HK-2 (cell line): ENCODE results near the gene TFCP2L1.
A peak's percentile ranks its signal among the peaks of the same experiment; 100 is the strongest.
"Not testable (repeated sequence)": the region's sequence is repeated elsewhere in the genome, so short reads cannot be mapped to it uniquely, and the experiment has no call there.

Experiments used
- DNase-seq: peaks from one replicate; pipeline ENCODE4 v3.0.0-alpha.2; 2018; ENCODE audit not compliant: unreplicated experiment

TFCP2L1 gene, protein sequence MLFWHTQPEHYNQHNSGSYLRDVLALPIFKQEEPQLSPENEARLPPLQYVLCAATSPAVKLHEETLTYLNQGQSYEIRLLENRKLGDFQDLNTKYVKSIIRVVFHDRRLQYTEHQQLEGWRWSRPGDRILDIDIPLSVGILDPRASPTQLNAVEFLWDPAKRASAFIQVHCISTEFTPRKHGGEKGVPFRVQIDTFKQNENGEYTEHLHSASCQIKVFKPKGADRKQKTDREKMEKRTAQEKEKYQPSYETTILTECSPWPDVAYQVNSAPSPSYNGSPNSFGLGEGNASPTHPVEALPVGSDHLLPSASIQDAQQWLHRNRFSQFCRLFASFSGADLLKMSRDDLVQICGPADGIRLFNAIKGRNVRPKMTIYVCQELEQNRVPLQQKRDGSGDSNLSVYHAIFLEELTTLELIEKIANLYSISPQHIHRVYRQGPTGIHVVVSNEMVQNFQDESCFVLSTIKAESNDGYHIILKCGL

DNA sequence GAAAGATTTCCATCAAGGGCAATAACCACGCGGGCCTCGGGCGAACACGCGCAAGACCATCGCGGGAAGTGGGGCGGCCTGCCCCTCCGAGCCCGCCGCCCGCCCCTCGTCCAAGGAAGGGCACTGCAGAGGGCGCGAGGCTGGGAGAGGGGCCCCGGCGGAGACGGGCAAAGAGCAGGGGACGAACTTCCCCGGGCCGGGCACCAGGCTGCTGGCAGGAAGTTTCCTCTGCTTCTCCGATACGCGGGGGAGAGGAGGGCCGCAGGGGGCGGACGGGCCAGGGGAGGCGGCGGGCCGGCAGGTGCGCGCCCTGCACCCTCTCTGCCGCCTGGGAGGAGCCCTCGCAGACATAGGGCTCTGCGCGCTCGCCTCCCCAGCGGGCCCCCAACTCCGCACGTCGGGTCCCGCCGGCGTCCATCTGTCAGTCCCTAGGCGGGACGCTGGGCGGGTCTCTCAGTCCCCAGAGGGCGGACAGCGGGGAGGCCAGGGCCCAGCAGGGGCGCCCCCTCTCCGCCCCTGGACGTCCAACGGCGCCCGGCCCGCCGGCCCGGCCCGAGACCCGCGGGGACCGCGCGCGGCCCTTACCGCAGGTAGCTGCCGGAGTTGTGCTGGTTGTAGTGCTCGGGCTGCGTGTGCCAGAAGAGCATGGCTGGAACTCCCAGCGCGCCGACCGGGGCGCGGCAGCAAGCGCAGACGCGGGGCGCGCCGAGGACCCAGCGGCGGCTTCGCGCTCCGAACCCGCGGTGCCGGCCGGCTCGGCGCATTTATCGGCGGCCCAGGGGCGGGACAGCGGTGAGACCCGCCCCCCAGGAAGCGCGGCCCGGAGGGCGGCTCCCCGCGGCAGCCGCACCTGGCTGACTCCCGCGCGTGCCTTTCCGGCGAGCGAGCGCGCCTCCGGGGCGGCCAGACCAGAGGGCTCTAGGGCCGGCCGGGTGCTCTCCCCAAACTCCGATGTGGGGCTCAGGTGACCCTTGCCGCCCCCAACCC, at the start of gene TFCP2L1:
TFCP2L1 (minus strand) TSS at position 740 of the 987 bp plus-strand sequence; CDS start at position 647, 93 bp downstream.
- peak; percentile 27 for DNase-seq

DNA sequence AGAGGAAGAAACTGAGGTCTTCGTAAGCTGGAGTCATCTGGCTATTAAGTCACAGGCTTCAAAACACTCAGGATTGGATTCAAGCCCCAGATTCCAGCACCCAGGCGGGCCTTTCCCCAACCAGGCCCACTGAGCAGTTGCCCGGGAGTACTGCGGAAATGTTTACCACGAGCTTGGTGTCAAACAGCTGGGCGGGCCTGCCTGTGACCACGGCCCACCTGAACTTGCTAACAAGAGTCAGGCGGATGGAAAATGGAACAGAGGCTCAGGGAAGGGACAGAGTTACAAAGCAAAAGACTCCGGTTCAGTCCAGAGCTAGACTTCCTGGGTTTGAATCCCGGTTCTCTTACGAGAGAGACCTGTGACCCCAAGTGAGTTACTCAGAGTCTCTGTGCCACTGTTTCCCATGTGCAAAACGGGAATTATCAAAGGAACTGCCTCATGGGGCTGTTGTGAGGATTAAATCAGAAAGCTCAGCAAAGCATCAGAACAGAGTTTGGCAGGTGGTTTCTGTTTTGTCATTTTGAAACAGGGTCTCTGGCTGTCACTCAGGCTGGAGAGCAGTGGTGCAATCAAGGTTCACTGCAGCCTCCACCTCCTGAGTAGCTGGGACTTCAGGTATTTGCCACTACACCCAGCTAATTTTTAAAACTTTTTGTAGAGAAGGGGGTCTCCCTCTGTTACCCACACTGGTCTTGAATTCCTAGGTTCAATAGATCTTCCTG, 49.0 kb upstream of the TFCP2L1 start:
- no peak for DNase-seq

DNA sequence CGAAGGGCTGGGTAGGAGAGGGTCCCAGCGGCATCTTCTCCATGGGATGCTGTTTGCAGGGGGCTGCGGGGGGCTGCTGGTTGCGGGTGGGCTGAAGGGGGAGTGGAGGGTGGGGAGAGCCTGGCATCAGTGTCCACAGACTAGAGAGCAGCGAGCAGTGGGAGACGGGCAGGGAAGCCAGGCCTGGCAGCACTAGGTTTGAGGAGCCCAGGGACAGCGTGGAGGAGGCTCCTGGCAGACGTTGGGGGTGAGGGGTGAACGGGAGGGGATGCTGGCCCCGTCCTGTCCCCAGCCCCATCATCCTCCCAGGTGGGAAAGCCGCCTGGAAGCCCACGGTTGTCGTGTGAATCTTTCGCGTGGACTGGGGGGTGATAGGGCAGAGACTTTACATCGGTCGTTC, 48.2 kb upstream of the TFCP2L1 start:
- no peak for DNase-seq

DNA sequence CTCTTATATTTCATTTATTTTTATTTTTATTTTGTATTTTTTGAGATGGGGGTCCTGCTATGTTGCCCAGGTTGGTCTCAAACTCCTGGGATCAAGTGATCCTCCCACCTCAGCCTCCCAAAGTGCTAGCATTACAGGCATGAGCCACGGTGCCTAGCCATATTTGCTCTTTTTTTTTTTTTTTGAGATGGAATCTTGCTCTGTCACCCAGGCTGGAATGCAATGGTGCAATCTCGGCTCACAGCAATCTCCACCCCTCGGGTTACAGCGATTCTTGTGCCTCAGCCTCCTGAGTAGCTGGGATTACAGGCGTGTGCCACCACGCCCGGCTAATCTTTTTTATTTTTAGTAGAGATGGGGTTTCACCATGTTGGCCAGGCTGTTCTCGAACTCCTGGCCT, 46.3 kb upstream of the TFCP2L1 start:
- DNase-seq, result not testable (repeated sequence)

DNA sequence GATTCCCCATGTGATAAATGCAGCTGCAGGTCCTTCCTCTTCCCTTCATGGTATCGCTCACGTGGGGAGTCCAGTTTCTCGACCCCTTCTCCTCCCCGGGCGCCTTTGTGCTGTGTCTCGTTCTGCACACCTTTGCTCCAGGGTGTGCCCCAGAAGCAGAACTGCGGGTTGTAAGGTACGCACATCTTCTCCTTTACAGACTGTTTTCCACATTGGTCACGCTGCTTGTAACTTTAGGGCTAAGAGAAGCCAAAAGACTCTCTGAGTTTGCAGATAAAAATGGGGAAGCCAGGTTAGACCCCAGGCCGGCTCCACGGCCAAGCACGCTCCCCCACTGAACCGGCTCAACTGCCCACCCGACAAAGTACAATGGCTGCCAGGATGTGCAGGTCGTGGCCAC, 45.9 kb upstream of the TFCP2L1 start:
- DNase-seq, result no peak

DNA sequence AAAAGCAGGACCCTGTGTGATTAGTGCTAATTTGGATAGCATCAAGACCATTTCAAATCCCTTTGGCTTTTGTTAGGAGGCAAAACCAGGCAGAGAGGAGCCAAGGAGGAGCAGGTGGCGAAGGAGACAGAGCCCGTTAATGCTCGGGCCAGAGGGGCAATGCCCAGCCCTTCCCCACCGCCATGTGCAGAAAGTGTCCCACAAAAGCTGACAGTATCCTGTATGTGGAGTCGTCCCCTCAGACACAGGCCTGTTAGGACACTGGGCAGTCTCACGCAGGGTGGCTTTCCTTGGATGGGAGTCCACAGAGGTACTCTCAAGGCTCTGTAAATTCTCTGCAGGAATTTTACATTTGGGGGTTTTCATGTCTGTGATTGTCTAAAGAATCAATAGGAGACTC, 44.8 kb upstream of the TFCP2L1 start:
- no peak for DNase-seq

DNA sequence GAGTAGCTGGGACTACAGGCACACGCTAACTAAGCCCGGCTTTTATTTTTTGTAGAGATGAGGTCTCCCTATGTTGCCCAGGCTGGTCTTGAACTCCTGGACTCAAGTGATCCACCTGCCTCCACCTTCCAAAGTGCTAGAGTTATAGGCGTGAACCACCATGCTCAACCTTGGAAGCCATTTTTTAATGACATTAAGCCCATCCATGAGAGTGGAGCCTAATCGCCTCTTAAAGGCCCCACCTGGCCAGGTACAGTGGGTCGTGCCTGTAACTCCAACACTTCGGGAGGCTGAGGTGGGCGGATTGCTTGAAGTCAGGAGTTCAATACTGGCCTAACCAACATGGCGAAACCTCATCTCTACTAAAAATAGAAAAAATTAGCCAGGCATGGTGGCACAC, 41.6 kb upstream of the TFCP2L1 start:
- DNase-seq, result no peak

DNA sequence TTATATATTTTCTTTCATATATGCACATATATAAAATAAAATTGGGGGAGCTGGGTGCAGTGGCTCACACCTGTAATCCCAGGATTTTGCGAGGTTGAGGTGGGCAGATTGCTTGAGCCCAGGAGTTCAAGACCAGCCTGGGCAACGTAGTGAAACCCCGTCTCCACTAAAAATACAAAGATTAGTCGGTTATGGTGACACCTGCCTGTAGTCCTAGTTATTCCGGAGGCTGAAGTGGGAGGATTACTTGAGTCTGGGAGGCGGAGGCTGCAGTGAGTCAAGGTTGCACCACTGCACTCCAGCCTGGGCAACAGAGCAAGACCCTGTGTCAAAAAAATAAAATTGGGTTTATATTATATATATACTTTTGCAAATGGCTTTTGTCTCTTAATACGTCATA, 39.6 kb upstream of the TFCP2L1 start:
- DNase-seq, result no peak

DNA sequence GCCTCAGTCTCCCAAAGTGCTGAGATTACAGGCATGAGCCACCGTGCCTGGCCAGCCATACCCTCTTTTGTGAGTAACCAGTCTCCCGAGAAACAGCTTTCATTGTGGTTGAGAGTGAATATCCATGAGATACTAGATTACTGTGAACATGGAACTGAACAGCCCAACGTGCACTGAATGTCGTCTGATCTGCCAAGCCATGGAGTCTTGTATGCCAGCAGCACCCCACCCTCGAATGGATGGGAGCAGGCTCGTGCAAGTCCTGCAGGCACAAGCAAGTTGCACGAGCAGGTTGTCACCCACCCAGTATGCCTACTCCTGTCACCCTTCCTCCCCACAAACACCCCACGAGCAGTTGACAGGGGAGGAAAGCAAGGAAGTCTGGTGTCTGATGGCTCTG, 36.5 kb upstream of the TFCP2L1 start:
- no peak for DNase-seq

DNA sequence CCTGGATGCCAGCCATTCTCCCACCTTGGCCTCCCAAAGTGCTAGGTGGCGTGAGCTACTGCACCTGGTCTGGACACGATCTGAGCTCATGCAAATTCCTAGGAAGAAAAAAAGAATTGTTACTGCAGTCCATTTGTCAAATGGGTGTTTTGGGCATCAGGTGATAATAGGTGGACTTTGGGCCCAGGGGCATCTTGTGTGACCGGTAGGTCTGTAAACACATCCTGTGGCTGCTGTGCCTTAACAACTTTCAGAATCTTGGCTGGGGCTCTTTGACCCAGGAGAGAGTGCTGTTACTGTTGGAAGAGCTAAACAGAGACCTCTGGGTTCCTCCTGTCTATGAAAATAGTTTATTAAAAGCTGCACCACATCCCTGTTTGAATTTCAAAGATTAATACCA, 34.9 kb upstream of the TFCP2L1 start:
- no peak for DNase-seq

DNA sequence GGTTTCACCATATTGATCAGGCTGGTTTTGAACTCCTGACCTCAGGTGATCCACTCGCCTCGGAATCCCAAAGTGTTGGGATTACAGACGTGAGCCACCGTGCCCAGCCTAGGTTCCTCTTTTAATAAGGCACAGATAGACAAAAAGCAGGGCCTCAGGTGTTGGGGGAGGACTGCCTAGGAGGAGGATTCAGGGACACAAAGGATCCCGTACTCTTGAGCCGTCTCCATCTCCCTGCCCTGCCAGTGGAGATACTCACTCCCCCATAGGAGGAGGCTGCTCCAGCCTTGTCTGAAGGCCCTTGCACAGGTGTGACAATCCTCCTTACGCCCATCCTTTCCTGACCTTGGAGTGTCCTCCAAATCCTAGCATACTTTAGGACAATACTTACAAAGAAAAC, 32.0 kb upstream of the TFCP2L1 start:
- no peak for DNase-seq

DNA sequence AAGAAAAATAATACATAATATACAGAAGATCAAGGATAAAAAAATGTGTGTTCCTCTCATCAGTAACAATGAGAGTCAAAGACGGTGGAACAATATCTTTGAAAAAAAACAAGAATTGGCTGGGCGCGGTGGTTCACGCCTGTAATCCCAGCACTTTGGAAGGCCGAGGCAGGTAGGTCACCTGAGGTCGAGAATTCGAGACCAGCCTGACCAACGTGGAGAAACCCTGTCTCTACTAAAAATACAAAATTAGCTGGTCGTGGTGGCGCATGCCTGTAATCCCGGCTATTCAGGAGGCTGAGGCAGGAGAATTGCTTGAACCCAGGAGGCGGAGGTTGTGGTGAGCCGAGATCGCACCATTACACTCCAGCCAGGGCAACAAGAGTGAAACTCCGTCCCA, 28.7 kb upstream of the TFCP2L1 start:
- DNase-seq, result not testable (repeated sequence)

DNA sequence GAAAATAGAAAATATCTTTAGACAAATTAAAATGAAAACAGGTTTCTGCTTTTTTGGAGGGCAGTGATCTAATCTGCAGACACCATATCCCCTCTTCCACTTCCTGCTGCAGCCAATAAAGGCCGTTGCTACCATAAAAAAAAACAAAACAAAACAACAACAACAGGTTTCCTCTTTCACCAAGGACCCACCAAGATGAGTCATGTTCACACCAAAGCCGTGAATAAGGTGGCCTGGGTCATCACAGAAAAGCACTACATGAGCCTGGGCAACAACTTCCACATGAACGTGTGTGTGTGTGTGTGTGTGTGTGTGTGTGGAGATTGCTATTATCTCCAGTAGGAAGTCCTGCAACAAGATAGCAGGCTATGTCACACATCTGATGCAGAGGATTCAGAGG, 24.8 kb upstream of the TFCP2L1 start:
- DNase-seq, result no peak

DNA sequence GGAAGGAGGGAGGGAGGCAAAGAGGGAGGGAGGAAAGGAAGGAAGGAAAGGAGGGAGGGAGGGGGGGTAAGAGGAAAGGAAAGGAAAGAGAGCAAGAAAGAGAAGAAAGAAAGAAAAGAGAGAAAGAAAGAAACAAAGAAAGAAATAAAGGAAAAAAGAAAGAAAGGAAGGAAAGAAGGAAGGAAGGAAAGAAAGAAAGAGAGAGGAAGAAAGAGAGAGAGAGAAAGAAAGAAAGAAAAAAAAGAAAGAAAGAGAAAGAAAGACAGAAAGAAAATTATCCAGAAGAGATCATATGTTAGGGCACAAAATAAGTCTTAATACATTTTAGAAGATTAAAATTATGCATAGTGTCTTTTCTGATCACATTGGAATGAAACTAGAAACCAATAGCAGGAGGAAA, 24.3 kb upstream of the TFCP2L1 start:
- no peak for DNase-seq

DNA sequence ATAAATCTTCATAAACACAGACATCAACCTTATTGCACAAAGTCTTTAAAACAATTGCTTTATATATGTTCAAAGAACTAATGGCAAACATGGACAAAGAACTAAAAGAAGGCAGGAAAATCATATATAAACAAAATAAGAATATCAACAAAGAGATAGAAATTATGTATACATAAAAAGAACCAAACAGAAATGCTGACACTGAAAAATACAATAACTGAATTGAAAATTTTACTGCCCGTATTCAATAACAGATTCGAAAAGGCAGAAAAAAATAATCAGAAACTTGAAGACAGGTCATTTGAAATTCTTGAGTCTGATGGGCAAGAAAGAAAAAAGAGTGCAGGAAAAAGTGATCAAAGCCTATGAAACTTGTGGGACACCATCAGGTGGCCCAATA, 22.0 kb upstream of the TFCP2L1 start:
- DNase-seq, result no peak

DNA sequence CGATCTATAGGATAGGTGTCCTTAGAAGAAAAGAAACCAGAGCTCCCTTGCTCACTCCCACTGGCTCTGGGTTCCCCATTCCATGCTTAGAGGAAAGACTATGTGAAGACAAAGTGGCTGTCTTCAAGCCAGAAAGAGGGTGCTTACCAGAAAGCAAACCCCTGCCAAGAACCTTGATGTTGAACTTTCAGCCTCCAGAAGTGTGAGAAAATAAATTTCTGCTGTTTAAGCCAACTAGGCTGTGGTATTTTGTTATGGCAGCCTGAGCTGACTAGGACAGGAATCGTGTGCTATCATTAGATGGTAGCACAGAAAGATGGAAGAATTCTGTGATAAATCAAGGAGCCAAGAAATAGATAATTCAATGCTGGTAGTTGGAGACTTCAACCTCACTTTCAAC, 19.9 kb upstream of the TFCP2L1 start:
- DNase-seq, result no peak

DNA sequence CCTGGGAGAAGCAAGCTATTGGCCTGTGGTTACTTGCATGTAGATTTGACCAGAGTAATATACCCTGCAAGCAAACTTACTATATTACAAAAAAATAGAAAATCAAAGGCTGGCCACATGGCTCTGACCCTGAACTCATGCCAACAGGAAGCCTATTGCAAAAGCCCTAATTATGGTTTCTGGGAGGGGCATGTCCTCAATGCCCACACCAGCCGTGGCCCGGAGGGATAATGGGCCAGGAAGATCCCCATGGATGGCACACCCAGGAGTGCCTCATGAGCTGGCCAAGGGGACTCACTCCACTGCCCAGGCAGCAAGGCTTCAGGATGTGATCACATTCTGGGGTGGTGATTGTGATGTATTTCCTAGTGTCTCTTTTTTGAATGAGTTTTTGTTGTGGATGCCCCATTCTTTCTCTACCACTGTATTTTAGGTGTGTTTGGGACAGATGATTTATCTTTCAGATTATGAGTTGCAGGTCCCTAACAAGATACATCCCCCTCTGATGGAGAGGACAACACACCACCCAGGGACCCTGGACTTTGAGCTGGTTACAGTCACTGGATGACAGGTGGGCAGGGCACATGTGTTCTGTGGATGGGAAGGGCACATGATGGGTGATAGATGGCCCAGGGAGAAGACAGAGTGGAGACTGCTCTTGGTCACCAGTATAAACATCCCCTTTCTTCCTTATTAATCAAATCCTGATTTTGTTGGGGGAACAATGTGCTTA, 18.7 kb upstream of the TFCP2L1 start:
- DNase-seq, result no peak

DNA sequence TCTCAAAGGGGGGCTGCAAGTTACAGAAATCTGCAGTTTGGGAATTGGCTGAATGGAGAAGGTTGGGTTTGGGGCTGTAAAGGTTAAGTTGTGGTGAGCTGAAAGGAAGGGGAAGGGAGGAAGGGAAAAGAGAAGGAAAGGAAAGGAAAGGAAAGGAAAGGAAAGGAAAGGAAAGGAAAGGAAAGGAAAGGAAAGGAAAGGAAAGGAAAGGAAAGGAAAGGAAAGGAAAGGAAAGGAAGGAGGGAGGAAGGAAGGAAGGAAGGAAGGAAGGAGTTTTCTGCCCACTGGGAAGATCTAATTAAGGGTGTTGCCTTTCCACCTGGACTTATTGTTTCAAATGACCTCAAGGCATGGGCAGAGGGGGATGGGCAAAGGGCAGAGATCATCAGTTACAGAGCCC, 16.2 kb upstream of the TFCP2L1 start:
- not testable (repeated sequence) for DNase-seq

DNA sequence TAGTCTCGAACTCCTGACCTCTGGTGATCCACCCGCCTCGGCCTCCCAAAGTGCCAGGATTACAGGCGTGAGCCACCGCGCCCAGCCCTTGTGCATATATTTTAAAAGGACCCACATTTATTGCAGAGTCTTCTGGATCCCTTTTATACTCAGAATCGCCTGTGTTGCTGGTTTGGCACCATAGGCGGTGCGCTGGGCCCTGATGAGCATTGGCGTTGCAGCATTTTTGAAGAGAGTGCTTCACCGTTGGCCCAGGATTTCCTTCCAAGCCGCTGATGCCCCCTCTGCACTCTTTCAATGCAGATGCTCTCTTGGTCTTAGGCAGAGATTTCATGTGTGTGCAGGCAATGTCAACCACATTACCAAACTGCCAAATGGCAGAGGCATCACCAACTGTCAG, 13.5 kb upstream of the TFCP2L1 start:
- no peak for DNase-seq

DNA sequence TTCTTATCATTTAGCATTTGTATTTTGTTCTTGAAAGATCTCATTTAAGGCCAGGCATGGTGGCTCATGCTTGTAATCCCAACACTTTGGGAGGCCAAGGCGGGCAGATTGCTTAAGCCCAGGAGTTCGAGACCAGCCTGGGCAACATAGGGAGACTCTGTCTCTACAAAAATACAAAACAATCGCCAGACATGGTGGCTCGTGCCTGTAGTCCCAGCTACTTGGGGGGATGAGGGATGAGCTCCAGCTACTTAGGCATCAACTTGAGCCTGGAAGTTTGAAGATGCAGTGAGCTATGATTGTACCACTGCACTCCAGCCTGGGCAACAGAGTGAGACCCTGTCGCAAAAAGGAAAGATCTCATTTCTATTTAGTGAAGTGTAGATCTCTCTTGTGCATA, 12.9 kb upstream of the TFCP2L1 start:
- DNase-seq, result not testable (repeated sequence)

DNA sequence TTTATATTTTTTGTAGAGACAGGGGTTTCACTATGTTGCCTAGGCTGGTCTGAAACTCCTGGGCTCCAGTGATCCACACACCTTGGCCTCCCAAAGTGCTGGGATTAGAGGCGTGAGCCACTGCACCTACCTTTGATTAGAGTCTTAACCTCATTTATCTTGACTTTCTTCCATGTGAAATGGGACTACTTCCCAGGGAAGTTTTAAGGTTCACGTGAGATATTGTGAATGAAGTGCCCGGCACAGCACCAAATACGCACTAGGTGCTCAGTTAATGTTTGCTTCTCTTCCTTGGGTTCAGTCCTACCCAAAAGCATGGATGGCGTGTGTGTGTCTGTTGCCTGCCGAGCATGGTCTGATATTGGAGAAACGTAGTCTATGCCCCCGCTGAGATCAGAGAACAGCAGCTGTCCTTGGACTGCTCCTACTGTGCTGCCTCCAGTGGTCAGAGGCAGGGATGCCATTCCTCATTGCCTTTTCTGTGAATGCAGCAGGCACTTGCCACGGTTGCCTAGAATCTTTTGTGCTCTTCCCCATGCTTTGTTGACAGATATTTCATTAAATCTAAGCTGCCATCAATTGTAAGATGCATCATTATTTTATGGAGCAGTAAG, 12.3 kb upstream of the TFCP2L1 start:
- no peak for DNase-seq
